OCI-LY7 (cell line): ENCODE measurements around the gene IGFLR1. TPM values are rescaled to one million over a fixed set of nuclear protein-coding genes. Genes with fewer than 3 reads are reported as not detected.
A peak's percentile ranks its signal among the peaks of the same experiment; 100 is the strongest.
"Not testable (repeated sequence)": the region's sequence is repeated elsewhere in the genome, so short reads cannot be mapped to it uniquely, and the experiment has no call there.

Experiments
- BruUV-seq: library from RNA; stranded (reverse); fragments of 400-500 nt; replicated peaks from 2 replicates; lab custom pipeline; 2021; lab: Mats Ljungman, UMichigan
- CTCF ChIA-PET: fragments of 300-600 bp; sonication (Branson Sonifier 250); formaldehyde crosslinking; loops from one replicate; lab custom pipeline; 2022; ENCODE audit warnings: antibody characterized with exemption; ENCODE audit not compliant: unreplicated experiment; lab: Charles Lee
- POLR2A ChIA-PET: fragments of 300-600 bp; sonication (Branson Sonifier 250); formaldehyde crosslinking; loops from one replicate; lab custom pipeline; 2022; ENCODE audit warnings: antibody characterized with exemption; lab: Charles Lee
- DNase-seq: peaks from one replicate; pipeline ENCODE4 v3.0.0-alpha.2; 2015; ENCODE audit warnings: low spot score
- H2AFZ ChIP-seq: fragments of 200-600 bp; sonication (generic), shearing (Covaris generic); 2 replicates; pipeline ENCODE4 v1.6.1; 2014; ENCODE audit warnings: mild to moderate bottlenecking, antibody characterized with exemption, low read length, moderate library complexity
- H3K27ac ChIP-seq: fragments of 200-600 bp; sonication (generic); 2 replicates; pipeline ENCODE4 v1.5.1; 2014; ENCODE audit warnings: mixed run types, low read depth, mild to moderate bottlenecking, moderate library complexity, low read length, inconsistent platforms; ENCODE audit not compliant: poor library complexity, severe bottlenecking
- H3K36me3 ChIP-seq: fragments of 200-600 bp; sonication (generic); 2 replicates; pipeline ENCODE4 v1.6.1; 2014; ENCODE audit warnings: mild to moderate bottlenecking, antibody characterized with exemption, low read length, moderate library complexity, mixed read lengths; ENCODE audit not compliant: insufficient read depth
- H3K4me1 ChIP-seq: fragments of 200-600 bp; sonication (generic); 2 replicates; pipeline ENCODE4 v1.5.1; 2014; ENCODE audit warnings: mild to moderate bottlenecking, low read length; ENCODE audit not compliant: insufficient read depth, poor library complexity, severe bottlenecking
- H3K4me2 ChIP-seq: fragments of 200-600 bp; sonication (generic); 2 replicates; pipeline ENCODE4 v1.6.1; 2014; ENCODE audit warnings: mild to moderate bottlenecking, low read length
- H3K4me3 ChIP-seq: fragments of 200-600 bp; sonication (generic); 2 replicates; pipeline ENCODE4 v1.5.1; 2014; ENCODE audit warnings: mild to moderate bottlenecking, low read depth, low read length; ENCODE audit not compliant: poor library complexity, severe bottlenecking
- H3K79me2 ChIP-seq: fragments of 200-600 bp; sonication (generic); 2 replicates; pipeline ENCODE4 v1.6.1; 2016; ENCODE audit warnings: low read depth, mild to moderate bottlenecking, low read length, moderate library complexity, mixed read lengths; ENCODE audit not compliant: insufficient read depth
- H3K9me2 ChIP-seq: fragments of 200-600 bp; sonication (generic); 2 replicates; pipeline ENCODE4 v1.6.1; 2016; ENCODE audit warnings: mild to moderate bottlenecking, low read length, mixed read lengths; ENCODE audit not compliant: insufficient read depth
- H3K9me3 ChIP-seq: fragments of 200-600 bp; sonication (generic); 2 replicates; pipeline ENCODE4 v1.6.1; 2014; ENCODE audit warnings: mild to moderate bottlenecking, mixed run types, low read length, mixed read lengths
- H4K20me1 ChIP-seq: fragments of 200-600 bp; sonication (generic); 2 replicates; pipeline ENCODE4 v1.6.1; 2014; ENCODE audit warnings: mild to moderate bottlenecking, antibody characterized with exemption, low read length, moderate library complexity, mixed read lengths; ENCODE audit not compliant: insufficient read depth
- CTCF ChIP-seq: fragments of 200-600 bp; sonication (generic); conservative IDR thresholded peaks from 2 replicates; pipeline ENCODE4 v1.5.1; 2014; ENCODE audit warnings: mild to moderate bottlenecking, antibody characterized with exemption, low read length, moderate library complexity, mixed read lengths
- EZH2phosphoT487 ChIP-seq: fragments of 200-600 bp; sonication (generic); IDR thresholded peaks from 2 replicates; pipeline ENCODE4 v1.6.1; 2018; ENCODE audit warnings: low read depth, borderline replicate concordance, mild to moderate bottlenecking, mixed run types, antibody characterized with exemption, low read length, moderate library complexity, mixed read lengths
- intact Hi-C: fragments of 100-400 bp; cut with micrococcal nuclease; formaldehyde crosslinking; loops from one replicate; pipeline ENCODE4 v1.10.0; 2022; ENCODE audit not compliant: unreplicated experiment
- total RNA-seq, 2 experiments: library from RNA; depleted of rRNA in 1 of 2; stranded (reverse); fragments of >200 nt in 1 of 2; shearing (Covaris generic) in 1 of 2; gene quantifications; 2 replicates each; pipeline ENCODE4 v1.2.3, GENCODE V29; 2014 to 2022

Gene IGFLR1
- total RNA-seq, 2 experiments from 2014 or later = 8.5 to 18.3 TPM

GRCh38 chr19:35727053-35727955, 14.9 kb downstream of the IGFLR1 start:
- no peaks in the 10 kb centered on the region for H3K9me2 ChIP-seq
- H4K20me1 ChIP-seq = no peaks in the 10 kb centered on the region
- no peak overlapping the region for H3K27ac ChIP-seq
- no peak overlapping the region for H3K4me2 ChIP-seq
- TF ChIP-seq EZH2phosphoT487 (no peak), CTCF (no peak)
- intact Hi-C loops = no loop called here
- H3K9me3 ChIP-seq = no peaks in the 10 kb centered on the region
- no peaks in the 10 kb centered on the region for H3K79me2 ChIP-seq
- H3K4me3 ChIP-seq = no peak overlapping the region
- no peaks in the 10 kb centered on the region for H3K4me1 ChIP-seq
- ChIA-PET CTCF (no interaction called here), POLR2A (no interaction called here)
- TSS peak; percentile 24 for BruUV-seq
- H3K36me3 ChIP-seq = peaks cover 98% of the 10 kb centered on the region
- H2AFZ ChIP-seq = no peak overlapping the region
- DNase-seq = no peak

- Histone ChIP-seq H3K9me3 (no peaks in the 10 kb centered on the region), H3K9me2 (no peaks in the 10 kb centered on the region), H2AFZ (no peak overlapping the region), H3K4me2 (no peak overlapping the region), H3K36me3 (peaks cover 93% of the 10 kb centered on the region), H3K27ac (no peak overlapping the region), H4K20me1 (no peaks in the 10 kb centered on the region), H3K4me3 (no peak overlapping the region), H3K4me1 (no peaks in the 10 kb centered on the region), H3K79me2 (no peaks in the 10 kb centered on the region)
- DNase-seq = no peak
- ChIA-PET POLR2A (no interaction called here), CTCF (no interaction called here)
- intact Hi-C loops = no loop called here
- TF ChIP-seq CTCF (no peak), EZH2phosphoT487 (no peak)
- BruUV-seq = no TSS peak
These were observed 16.9 kb downstream of the IGFLR1 start for GRCh38 chr19:35725216-35725861.

GRCh38 chr19:35724560-35724959, 17.7 kb downstream of the IGFLR1 start:
- BruUV-seq = no TSS peak
- no peak for DNase-seq
- intact Hi-C loops = no loop called here
- Histone ChIP-seq H3K9me3 (no peaks in the 10 kb centered on the region), H3K27ac (no peak overlapping the region), H3K4me3 (no peak overlapping the region), H3K9me2 (no peaks in the 10 kb centered on the region), H4K20me1 (no peaks in the 10 kb centered on the region), H3K36me3 (peaks cover 93% of the 10 kb centered on the region), H3K79me2 (peaks cover 3% of the 10 kb centered on the region), H2AFZ (no peak overlapping the region), H3K4me1 (peaks cover under 1% of the 10 kb centered on the region), H3K4me2 (no peak overlapping the region)
- ChIA-PET CTCF (no interaction called here), POLR2A (no interaction called here)
- TF ChIP-seq CTCF = no peak
- TF ChIP-seq EZH2phosphoT487 = no peak

GRCh38 chr19:35724132-35724531, 18.1 kb downstream of the IGFLR1 start:
- H4K20me1 ChIP-seq, H3K27ac ChIP-seq, POLR2A ChIA-PET, H2AFZ ChIP-seq, intact Hi-C loops, BruUV-seq, CTCF ChIA-PET, H3K9me2 ChIP-seq, H3K79me2 ChIP-seq, H3K4me1 ChIP-seq, H3K4me2 ChIP-seq, H3K9me3 ChIP-seq, DNase-seq, H3K4me3 ChIP-seq: not testable (repeated sequence)
- peaks cover 92% of the 10 kb centered on the region for H3K36me3 ChIP-seq
